Endothelial cell of umbilical vein (primary cell): ENCODE data around the gene CCDC85B. TPM values are rescaled to one million over a fixed set of nuclear protein-coding genes. Genes with fewer than 3 reads are reported as not detected.

ENCODE experiments used
- BruUV-seq: library from RNA; stranded (reverse); fragments of 400-500 nt; replicated peaks from 2 replicates; lab custom pipeline; 2021; lab: Mats Ljungman, UMichigan
- CTCF ChIA-PET: fragments of 300-600, 350-600 bp; sonication (Branson Sonifier 250); formaldehyde crosslinking; loops from one replicate; lab custom pipeline; 2021; ENCODE audit warnings: antibody characterized with exemption, inconsistent platforms; lab: Charles Lee
- POLR2A ChIA-PET: fragments of 300-600, 350-600 bp; sonication (Branson Sonifier 250); formaldehyde crosslinking; loops from one replicate; lab custom pipeline; 2021; ENCODE audit warnings: antibody characterized with exemption, inconsistent platforms; lab: Charles Lee
- DNase-seq: peaks from one replicate; pipeline ENCODE4 v3.0.0-alpha.2; 2011; ENCODE audit warnings: low read depth, low spot score
- FAIRE-seq: peaks from 2 replicates; lab custom pipeline; 2011; peaks lifted over from hg19 to GRCh38; lab: Jason Lieb, UNC
- H2AFZ ChIP-seq: 2 replicates; pipeline ENCODE4 v1.6.0; 2012; ENCODE audit warnings: low read depth, low read length, control low read depth, inconsistent platforms
- H3K27ac ChIP-seq: 2 replicates; pipeline ENCODE4 v1.5.1; 2011; ENCODE audit warnings: low read depth, mild to moderate bottlenecking, control low read depth, low read length, moderate library complexity; ENCODE audit not compliant: insufficient read depth
- H3K27me3 ChIP-seq, 2 experiments: 2 replicates each; pipeline versions ENCODE4 v1.6.0 to v1.6.1; 2011; ENCODE audit warnings: low read length in 2 of 2, mixed read lengths in 1 of 2; ENCODE audit not compliant: control insufficient read depth in 2 of 2, insufficient read depth in 2 of 2
- H3K36me3 ChIP-seq, 2 experiments: 2 replicates in 1 of 2; 3 replicates in 1 of 2; pipeline ENCODE4 v1.5.1; 2011; ENCODE audit warnings: low read length in 2 of 2, mild to moderate bottlenecking in 1 of 2, moderate library complexity in 1 of 2; ENCODE audit not compliant: control insufficient read depth in 2 of 2, insufficient read depth in 2 of 2; ENCODE audit errors: extremely low read depth in 1 of 2
- H3K4me1 ChIP-seq: 3 replicates; pipeline ENCODE4 v1.5.1; 2011; ENCODE audit warnings: mild to moderate bottlenecking, low read length; ENCODE audit not compliant: control insufficient read depth, insufficient read depth; ENCODE audit errors: extremely low read depth
- H3K4me2 ChIP-seq: 2 replicates; pipeline ENCODE4 v1.6.1; 2011; ENCODE audit warnings: low read length, control low read depth, mixed read lengths; ENCODE audit not compliant: insufficient read depth
- H3K4me3 ChIP-seq, 3 experiments: fragments of 200-600 bp in 1 of 3; sonication (generic), shearing (Covaris generic) in 1 of 3; replicated peaks in 1 of 3; 2 replicates each; pipeline ENCODE4 v1.5.1; 2011 to 2016; ENCODE audit warnings: control low read depth in 3 of 3, low read length in 3 of 3, mild to moderate bottlenecking in 2 of 3, inconsistent platforms in 1 of 3, low read depth in 1 of 3, moderate library complexity in 1 of 3; ENCODE audit not compliant: insufficient read depth in 1 of 3
- H3K79me2 ChIP-seq: 2 replicates; pipeline ENCODE4 v1.6.0; 2012; ENCODE audit warnings: low read length, inconsistent platforms; ENCODE audit not compliant: control insufficient read depth, insufficient read depth
- H3K9ac ChIP-seq: replicated peaks from 2 replicates; pipeline ENCODE3; 2011; ENCODE audit warnings: low read length, control low read depth; ENCODE audit not compliant: insufficient read depth; ENCODE audit errors: extremely low read depth
- H3K9me1 ChIP-seq: replicated peaks from 3 replicates; pipeline ENCODE4 v1.6.0; 2011; ENCODE audit warnings: mild to moderate bottlenecking, low read length; ENCODE audit not compliant: control insufficient read depth, insufficient read depth; ENCODE audit errors: extremely low read depth
- H3K9me3 ChIP-seq: replicated peaks from 2 replicates; pipeline ENCODE4 v1.5.1; 2012; ENCODE audit warnings: low read length, inconsistent platforms; ENCODE audit not compliant: control insufficient read depth, insufficient read depth
- H4K20me1 ChIP-seq: replicated peaks from 2 replicates; pipeline ENCODE3; 2011; ENCODE audit warnings: mild to moderate bottlenecking, low read length; ENCODE audit not compliant: control insufficient read depth, insufficient read depth; ENCODE audit errors: extremely low read depth
- CTCF ChIP-seq, 2 donors: IDR thresholded peaks; 1 replicate in 1 of 2; 2 replicates in 1 of 2; pipeline ENCODE4 v1.5.1; 2011; ENCODE audit warnings: low read length in 2 of 2, mild to moderate bottlenecking in 2 of 2, moderate library complexity in 2 of 2, control low read depth in 1 of 2, inconsistent platforms in 1 of 2, low read depth in 1 of 2; ENCODE audit not compliant: insufficient read depth in 1 of 2; ENCODE audit errors: extremely low read depth in 1 of 2
- EZH2 ChIP-seq: IDR thresholded peaks from 2 replicates; pipeline ENCODE4 v1.6.1; 2012; ENCODE audit warnings: borderline replicate concordance, low read depth, mild to moderate bottlenecking, moderate library complexity, low read length, inconsistent platforms; ENCODE audit not compliant: severe bottlenecking
- FOS ChIP-seq: IDR thresholded peaks from 2 replicates; pipeline ENCODE4 v1.6.1; 2011; ENCODE audit warnings: mild to moderate bottlenecking, low read length, moderate library complexity, borderline replicate concordance; ENCODE audit not compliant: insufficient read depth
- GATA2 ChIP-seq: IDR thresholded peaks from 2 replicates; pipeline ENCODE4 v1.7.0; 2011; ENCODE audit warnings: low read depth, mild to moderate bottlenecking, moderate library complexity, mixed read lengths, low read length; ENCODE audit not compliant: insufficient read length, insufficient read depth
- JUN ChIP-seq: IDR thresholded peaks from 2 replicates; pipeline ENCODE4 v1.6.1; 2011; ENCODE audit warnings: borderline replicate concordance, low read depth; ENCODE audit not compliant: insufficient read length, insufficient read depth
- MAX ChIP-seq: IDR thresholded peaks from 2 replicates; pipeline ENCODE4 v1.6.1; 2011; ENCODE audit not compliant: insufficient read depth, insufficient read length
- MYC ChIP-seq: IDR thresholded peaks from one replicate; pipeline ENCODE4 v1.6.1; 2011; ENCODE audit warnings: mild to moderate bottlenecking, low read depth, low read length
- POLR2A ChIP-seq: IDR thresholded peaks from 2 replicates; pipeline ENCODE4 v1.6.1; 2012; ENCODE audit warnings: low read depth, mild to moderate bottlenecking, control low read depth, low read length
- POLR2AphosphoS5 ChIP-seq: IDR thresholded peaks from 2 replicates; pipeline ENCODE4 v1.6.1; 2012; ENCODE audit warnings: low read depth, mild to moderate bottlenecking, control low read depth, low read length, moderate library complexity; ENCODE audit not compliant: insufficient read depth
- dilution Hi-C: fragments of 300-500 bp; cut with MboI; formaldehyde crosslinking; loops from one replicate; pipeline ENCODE4 v1.15.0; 2019; ENCODE audit warnings: low sequenced_read_pairs; ENCODE audit not compliant: extremely low pct_ligation_motif_present
- intact Hi-C: fragments of 100-400 bp; cut with micrococcal nuclease; formaldehyde crosslinking; loops from one replicate; pipeline ENCODE4 v1.10.0; 2022
- polyA plus RNA-seq, 4 experiments: library from polyadenylated mRNA; depleted of rRNA in 3 of 4; stranded (reverse) in 3 of 4; unstranded in 1 of 4; fragments of >200 nt; gene quantifications; 2 replicates each; pipeline versions ENCODE4 v1.2.1 to v1.2.3, GENCODE V29; 2011 to 2012; ENCODE audit warnings: missing spikeins in 1 of 4
- total RNA-seq: library from RNA; stranded (reverse); gene quantifications from 2 replicates; pipeline ENCODE4 v1.2.3, GENCODE V29; 2021

Gene CCDC85B
- total and polyA plus RNA-seq, 2 donors (not counting 3 experiments of a cell fraction or from before 2014, with no cell fraction given): 105 to 107 TPM

GRCh38 chr11:65885231-65885630 is 5.2 kb upstream of the CCDC85B start:
- Histone ChIP-seq H3K4me1 (peaks cover 28% of the 10 kb centered on the region), H3K27me3 (no peaks in the 10 kb centered on the region), H3K79me2 (peaks cover 11% of the 10 kb centered on the region), H4K20me1 (no peaks in the 10 kb centered on the region), H2AFZ (no peak overlapping the region), H3K9me3 (no peaks in the 10 kb centered on the region), H3K36me3 (peaks cover 4 to 30% of the 10 kb centered on the region in 2 experiments), H3K9me1 (no peaks in the 10 kb centered on the region), H3K4me2 (no peak overlapping the region), H3K9ac (no peak overlapping the region), H3K27ac (no peak overlapping the region), H3K4me3 (no peak overlapping the region)
- BruUV-seq: no TSS peak
- TF ChIP-seq POLR2A: no peak
- dilution Hi-C loops: no loop called here
- intact Hi-C loops: loop anchor here (5.0 kb wide), 1 partner anchor 47 kb away; no protein-coding TSS in a partner anchor
- DNase-seq: no peak
- FAIRE-seq: no peak
- ChIA-PET POLR2A (interaction anchor here (1.1 to 1.9 kb wide), 3 partner anchors 15 to 26 kb away, joined by 3 to 17 read pairs (median 4); partner anchors contain the start of genes CFL1, FOSL1 and MUS81), CTCF (interaction anchor here (0.6 to 3.4 kb wide), 50 partner anchors 8 to 345 kb away, joined by 3 to 115 read pairs (median 5); partner anchors contain the start of genes AP5B1, BANF1, CFL1 and EFEMP2)

GRCh38 chr11:65885808-65886536 is 4.5 kb upstream of the CCDC85B start:
- Histone ChIP-seq H3K27me3 (no peaks in the 10 kb centered on the region), H3K9me3 (no peaks in the 10 kb centered on the region), H3K36me3 (peaks cover 4 to 30% of the 10 kb centered on the region in 2 experiments), H3K9ac (no peak overlapping the region), H4K20me1 (no peaks in the 10 kb centered on the region), H3K27ac (no peak overlapping the region), H3K4me1 (peaks cover 29% of the 10 kb centered on the region), H3K9me1 (no peaks in the 10 kb centered on the region), H3K4me2 (no peak overlapping the region), H3K4me3 (no peak overlapping the region), H2AFZ (no peak overlapping the region), H3K79me2 (peaks cover 16% of the 10 kb centered on the region)
- dilution Hi-C loops: no loop called here
- ChIA-PET CTCF (interaction anchor here (0.7 to 3.4 kb wide), 17 partner anchors 8 to 271 kb away, joined by 3 to 115 read pairs (median 9); partner anchors contain the start of genes AP5B1, CFL1, EFEMP2 and MUS81), POLR2A (interaction anchor here (1.7 to 1.9 kb wide), 2 partner anchors 15 to 27 kb away, joined by 4 to 17 read pairs; partner anchors contain the start of genes CFL1, FOSL1 and MUS81)
- TF ChIP-seq EZH2 (no peak), POLR2AphosphoS5 (no peak), CTCF (IDR thresholded peaks at IDR 0.05; ENCODE audit: extremely low read depth in 1 of 2, insufficient read depth in 1 of 2, low read depth in 1 of 2, low read length in 2 of 2) (no peak), POLR2A (no peak), FOS (no peak), MYC (no peak), MAX (no peak), JUN (no peak), GATA2 (no peak)
- FAIRE-seq (no peak), DNase-seq (no peak)
- no TSS peak for BruUV-seq
- intact Hi-C loops: loop anchor here (5.0 kb wide), 1 partner anchor 46 kb away; no protein-coding TSS in a partner anchor
